IPS-20b (cell line): ENCODE data around the gene NTRK2.
"Not testable (repeated sequence)": the region's sequence is repeated elsewhere in the genome, so short reads cannot be mapped to it uniquely, and the experiment has no call there.

ENCODE experiments used
- H3K27ac ChIP-seq: one replicate; pipeline ENCODE4 v1.5.1; 2013; ENCODE audit warnings: low read length
- H3K27me3 ChIP-seq: 2 replicates; pipeline ENCODE4 v1.6.1; 2013; ENCODE audit warnings: mild to moderate bottlenecking, low read length, inconsistent platforms; ENCODE audit not compliant: insufficient read depth
- H3K36me3 ChIP-seq: 2 replicates; pipeline ENCODE4 v1.6.1; 2013; ENCODE audit warnings: low read depth, mild to moderate bottlenecking, inconsistent platforms, low read length, moderate library complexity; ENCODE audit not compliant: insufficient read depth
- H3K4me1 ChIP-seq: 2 replicates; pipeline ENCODE4 v1.6.1; 2013; ENCODE audit warnings: mild to moderate bottlenecking, control low read depth, inconsistent platforms, low read length, moderate library complexity; ENCODE audit not compliant: insufficient read depth
- H3K4me3 ChIP-seq: 2 replicates; pipeline ENCODE4 v1.5.1; 2013; ENCODE audit warnings: mild to moderate bottlenecking, low read length, inconsistent platforms
- H3K9ac ChIP-seq: 2 replicates; pipeline ENCODE4 v1.6.1; 2013; ENCODE audit warnings: low read depth, mild to moderate bottlenecking, inconsistent platforms, low read length, moderate library complexity
- H3K9me3 ChIP-seq: 2 replicates; pipeline ENCODE4 v1.6.1; 2013; ENCODE audit warnings: mild to moderate bottlenecking, low read depth, low read length, inconsistent platforms; ENCODE audit not compliant: insufficient read depth

Gene NTRK2

DNA sequence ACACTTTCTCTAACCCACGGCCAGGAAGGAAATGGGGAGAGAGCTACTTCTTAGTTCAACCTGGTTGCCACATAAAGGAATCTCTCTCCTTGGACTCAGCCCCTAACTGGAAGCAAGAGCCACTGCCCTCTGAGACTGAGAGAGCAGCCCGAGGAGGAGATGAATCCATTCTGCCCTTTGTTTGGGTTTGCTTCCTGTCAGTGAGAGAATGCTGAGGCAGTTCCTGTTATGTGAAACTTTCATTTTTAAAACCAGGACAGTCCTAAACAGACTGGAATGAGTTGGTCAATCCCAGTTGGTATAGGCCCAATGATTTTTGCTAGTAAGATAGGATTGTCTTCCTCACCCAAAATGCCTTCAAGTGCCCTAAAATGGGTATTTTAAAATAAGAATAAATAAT lies 205.1 kb downstream of the NTRK2 start:
- Histone ChIP-seq H3K4me1 (peaks cover 2% of the 10 kb centered on the region; the same call in 1 of the 2 replicates), H3K4me3 (no peak overlapping the region), H3K9ac (no peak overlapping the region), H3K9me3 (no peaks in the 10 kb centered on the region), H3K27ac (no peak overlapping the region), H3K36me3 (no peaks in the 10 kb centered on the region), H3K27me3 (no peaks in the 10 kb centered on the region)

- Histone ChIP-seq H3K4me1 (peaks cover 2% of the 10 kb centered on the region; the same call in 1 of the 2 replicates), H3K36me3 (no peaks in the 10 kb centered on the region), H3K9me3 (no peaks in the 10 kb centered on the region), H3K27ac (no peak overlapping the region), H3K9ac (no peak overlapping the region), H3K27me3 (no peaks in the 10 kb centered on the region), H3K4me3 (no peak overlapping the region)
These were observed 205.7 kb downstream of the NTRK2 start for GRCh38 chr9:84875193-84875592.

DNA sequence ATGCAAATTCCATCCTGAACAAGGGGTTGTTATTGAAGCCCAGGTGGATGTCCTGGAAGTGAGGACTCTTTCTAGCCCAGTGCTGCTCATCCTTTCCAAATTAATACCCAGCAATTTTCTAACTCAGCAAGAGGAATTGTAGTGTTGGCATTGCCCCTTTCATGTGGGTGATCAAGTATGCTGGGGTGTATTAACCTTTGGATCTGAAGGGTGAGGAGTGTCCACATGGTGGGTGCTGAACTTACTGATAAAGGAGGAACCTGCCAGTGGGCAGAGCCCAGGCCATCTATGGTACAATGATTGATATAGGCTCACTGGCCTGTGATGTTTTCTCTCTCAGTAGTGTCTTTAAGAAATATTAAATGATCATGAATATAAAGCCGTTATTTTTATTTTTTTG lies 210.1 kb downstream of the NTRK2 start:
- no peaks in the 10 kb centered on the region for H3K36me3 ChIP-seq

GRCh38 chr9:84880835-84881234 lies 211.3 kb downstream of the NTRK2 start:
- no peaks in the 10 kb centered on the region for H3K36me3 ChIP-seq
- H3K9ac ChIP-seq: no peak overlapping the region
- no peaks in the 10 kb centered on the region for H3K9me3 ChIP-seq
- no peak overlapping the region for H3K27ac ChIP-seq
- H3K4me3 ChIP-seq: no peak overlapping the region
- H3K27me3 ChIP-seq: no peaks in the 10 kb centered on the region
- no peaks in the 10 kb centered on the region for H3K4me1 ChIP-seq

More for the DNA sequence above, 210.1 kb downstream of the NTRK2 start:
- 0 out of 2 replicates have a peak, but pooled peaks cover 2% of the 10 kb centered on the region for H3K4me1 ChIP-seq
- no peak overlapping the region for H3K27ac ChIP-seq
- no peak overlapping the region for H3K4me3 ChIP-seq
- no peaks in the 10 kb centered on the region for H3K9me3 ChIP-seq
- no peaks in the 10 kb centered on the region for H3K27me3 ChIP-seq
- H3K9ac ChIP-seq: no peak overlapping the region

GRCh38 chr9:84886866-84887265 lies 217.3 kb downstream of the NTRK2 start:
- no peaks in the 10 kb centered on the region for H3K4me1 ChIP-seq
- H3K9ac ChIP-seq: no peak overlapping the region
- no peaks in the 10 kb centered on the region for H3K36me3 ChIP-seq
- H3K4me3 ChIP-seq: no peak overlapping the region
- H3K27ac ChIP-seq: no peak overlapping the region
- no peaks in the 10 kb centered on the region for H3K9me3 ChIP-seq
- no peaks in the 10 kb centered on the region for H3K27me3 ChIP-seq

- H3K36me3 ChIP-seq: no peaks in the 10 kb centered on the region
- H3K9me3 ChIP-seq: no peaks in the 10 kb centered on the region
- H3K4me3 ChIP-seq: no peak overlapping the region
- H3K27me3 ChIP-seq: no peaks in the 10 kb centered on the region
- H3K27ac ChIP-seq: no peak overlapping the region
- H3K4me1 ChIP-seq: peaks cover 14% of the 10 kb centered on the region; the same call in 1 of the 2 replicates
- H3K9ac ChIP-seq: no peak overlapping the region
These were observed 222.4 kb downstream of the NTRK2 start for GRCh38 chr9:84891924-84892323.

- no peaks in the 10 kb centered on the region for H3K36me3 ChIP-seq
- peaks cover 14% of the 10 kb centered on the region; the same call in 1 of the 2 replicates for H3K4me1 ChIP-seq
- H3K4me3 ChIP-seq: no peak overlapping the region
- no peaks in the 10 kb centered on the region for H3K27me3 ChIP-seq
- H3K27ac ChIP-seq: no peak overlapping the region
- H3K9ac ChIP-seq: no peak overlapping the region
- no peaks in the 10 kb centered on the region for H3K9me3 ChIP-seq
These were observed 224.0 kb downstream of the NTRK2 start for GRCh38 chr9:84893419-84894128.

DNA sequence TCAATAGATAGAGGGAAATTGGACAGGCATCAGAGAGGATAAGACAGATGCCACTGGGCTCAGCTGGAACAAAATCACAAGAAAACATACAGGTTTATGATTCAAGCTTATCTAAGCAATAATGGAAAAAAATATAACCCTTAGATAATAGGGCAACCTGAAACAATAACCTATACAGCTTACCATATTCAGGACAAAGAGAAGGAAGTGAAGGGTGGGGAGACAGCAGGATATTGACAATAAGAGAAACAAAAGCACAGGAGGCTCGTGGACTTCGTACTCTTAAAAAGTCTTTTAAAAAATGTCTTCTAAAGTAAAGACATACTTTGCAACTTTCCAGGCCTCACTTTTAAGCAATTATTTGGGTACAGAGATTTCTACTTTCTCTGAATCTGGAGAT lies 225.3 kb downstream of the NTRK2 start:
- Histone ChIP-seq H3K4me1 (peaks cover 14% of the 10 kb centered on the region; the same call in 1 of the 2 replicates), H3K4me3 (no peak overlapping the region), H3K27ac (no peak overlapping the region), H3K36me3 (no peaks in the 10 kb centered on the region), H3K27me3 (no peaks in the 10 kb centered on the region), H3K9me3 (no peaks in the 10 kb centered on the region), H3K9ac (no peak overlapping the region; the same call in 1 of the 2 replicates)

DNA sequence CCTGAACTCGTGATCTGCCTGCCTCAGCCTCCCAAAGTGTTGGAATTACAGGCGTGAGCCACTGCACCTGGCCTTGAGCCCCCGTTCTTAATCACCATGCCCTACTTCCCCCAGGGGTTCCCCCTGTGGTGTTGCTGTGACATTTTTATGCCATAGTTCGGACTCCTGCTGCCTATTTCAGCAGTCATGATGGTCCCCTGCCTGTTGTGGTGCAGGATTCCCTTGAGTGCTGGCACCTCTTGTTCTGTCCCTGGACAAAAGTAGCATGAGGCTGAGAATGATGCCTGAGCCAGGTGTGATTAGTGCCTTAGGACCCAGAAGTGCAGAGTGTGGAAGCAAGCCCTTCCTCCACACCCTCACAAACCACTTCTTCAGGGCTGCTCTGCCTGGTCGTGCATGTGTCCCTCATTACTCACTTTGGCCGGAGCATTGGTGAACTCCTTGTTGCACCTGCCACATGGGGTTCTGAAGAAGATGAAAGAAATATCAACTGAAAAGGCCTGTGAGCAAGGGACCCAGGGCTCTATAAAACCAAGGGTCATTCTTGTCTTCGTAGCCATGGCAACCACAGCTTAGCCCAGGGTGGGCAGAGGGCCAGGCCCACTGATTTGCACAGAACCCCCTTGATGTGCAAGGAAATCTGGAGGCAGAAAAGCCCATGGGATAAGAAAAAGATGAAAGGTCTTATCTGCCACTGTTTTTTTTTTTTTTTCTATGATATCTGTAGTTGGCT lies 228.0 kb downstream of the NTRK2 start:
- Histone ChIP-seq H3K9me3 (no peaks in the 10 kb centered on the region), H3K4me3 (no peak overlapping the region), H3K36me3 (no peaks in the 10 kb centered on the region), H3K9ac (no peak overlapping the region), H3K4me1 (peaks cover 14% of the 10 kb centered on the region; the same call in 1 of the 2 replicates), H3K27me3 (no peaks in the 10 kb centered on the region), H3K27ac (no peak overlapping the region)

- Histone ChIP-seq H3K4me1 (peaks cover 14% of the 10 kb centered on the region; the same call in 1 of the 2 replicates), H3K9me3 (no peaks in the 10 kb centered on the region), H3K9ac (no peak overlapping the region), H3K4me3 (no peak overlapping the region), H3K27me3 (no peaks in the 10 kb centered on the region), H3K36me3 (no peaks in the 10 kb centered on the region), H3K27ac (no peak overlapping the region)
These were observed 228.7 kb downstream of the NTRK2 start for GRCh38 chr9:84898188-84898587.

GRCh38 chr9:84898618-84899017 lies 229.1 kb downstream of the NTRK2 start:
- not testable (repeated sequence) for H3K9me3 ChIP-seq, H3K36me3 ChIP-seq, H3K27me3 ChIP-seq, H3K4me3 ChIP-seq, H3K9ac ChIP-seq, H3K27ac ChIP-seq
- H3K4me1 ChIP-seq: peaks cover 14% of the 10 kb centered on the region; the same call in 1 of the 2 replicates

- H3K27ac ChIP-seq: no peak overlapping the region
- peaks cover 13% of the 10 kb centered on the region; the same call in 1 of the 2 replicates for H3K4me1 ChIP-seq
- no peak overlapping the region for H3K4me3 ChIP-seq
- no peaks in the 10 kb centered on the region for H3K36me3 ChIP-seq
- H3K9ac ChIP-seq: no peak overlapping the region
- H3K9me3 ChIP-seq: no peaks in the 10 kb centered on the region
- H3K27me3 ChIP-seq: no peaks in the 10 kb centered on the region
These were observed 229.8 kb downstream of the NTRK2 start for GRCh38 chr9:84899326-84899725.
